H1 (cell line): ENCODE data around the gene NUDT19. TPM values are rescaled to one million over a fixed set of nuclear protein-coding genes. Genes with fewer than 3 reads are reported as not detected.

Source experiments
- CTCF ChIA-PET: fragments of 300-600 bp; sonication (Branson Sonifier 250); formaldehyde crosslinking; loops from one replicate; lab custom pipeline; 2021; ENCODE audit not compliant: partially characterized antibody; lab: Charles Lee
- POLR2A ChIA-PET: fragments of 300-600 bp; sonication (Branson Sonifier 250); formaldehyde crosslinking; loops from one replicate; lab custom pipeline; 2021; ENCODE audit warnings: inconsistent platforms; ENCODE audit not compliant: partially characterized antibody; lab: Charles Lee
- DNase-seq, 2 experiments: peaks; one replicate each; pipeline versions ENCODE4 v3.0.0 to v3.0.0-alpha.2; 2010 to 2022; ENCODE audit warnings: low spot score in 2 of 2, low read depth in 1 of 2, mixed read lengths in 1 of 2
- FAIRE-seq: peaks from 2 replicates; lab custom pipeline; 2011; peaks lifted over from hg19 to GRCh38; lab: Jason Lieb, UNC
- H2AFZ ChIP-seq: 2 replicates; pipeline ENCODE4 v1.8.1; 2012; ENCODE audit warnings: low read length, inconsistent platforms
- H2AK5ac ChIP-seq: 2 replicates; pipeline ENCODE4 v1.6.1; 2013; ENCODE audit warnings: low read depth, low read length
- H2BK120ac ChIP-seq: replicated peaks from 2 replicates; pipeline ENCODE3; 2013; ENCODE audit warnings: low read depth, low read length, inconsistent platforms
- H2BK12ac ChIP-seq: 2 replicates; pipeline ENCODE4 v1.6.1; 2013; ENCODE audit warnings: low read depth, low read length
- H2BK15ac ChIP-seq: 2 replicates; pipeline ENCODE4 v1.6.1; 2013; ENCODE audit warnings: low read length
- H2BK20ac ChIP-seq: 2 replicates; pipeline ENCODE4 v1.6.1; 2013; ENCODE audit warnings: low read length
- H2BK5ac ChIP-seq: 2 replicates; pipeline ENCODE4 v1.6.1; 2013; ENCODE audit warnings: low read depth, low read length
- H3K14ac ChIP-seq: 2 replicates; pipeline ENCODE4 v1.6.1; 2013; ENCODE audit warnings: inconsistent platforms; ENCODE audit not compliant: insufficient read length
- H3K18ac ChIP-seq: 2 replicates; pipeline ENCODE4 v1.6.1; 2013; ENCODE audit warnings: low read length; ENCODE audit errors: extremely low read depth
- H3K23ac ChIP-seq: 2 replicates; pipeline ENCODE4 v1.6.1; 2013; ENCODE audit warnings: inconsistent platforms; ENCODE audit not compliant: insufficient read length
- H3K23me2 ChIP-seq: 2 replicates; pipeline ENCODE4 v1.6.1; 2013; ENCODE audit warnings: low read depth, low read length
- H3K27ac ChIP-seq: 2 replicates; pipeline ENCODE4 v1.6.1; 2011; ENCODE audit warnings: low read depth, low read length, inconsistent platforms
- H3K27me3 ChIP-seq, 4 experiments: replicated peaks in 1 of 4; 1 replicate in 1 of 4; 2 replicates in 3 of 4; pipeline versions ENCODE4 v1.6.1 to v1.8.1; 2011 to 2013; ENCODE audit warnings: low read length in 3 of 4, mild to moderate bottlenecking in 3 of 4, inconsistent platforms in 2 of 4, mixed read lengths in 2 of 4, moderate library complexity in 1 of 4; ENCODE audit not compliant: control insufficient read depth in 3 of 4, insufficient read depth in 3 of 4; ENCODE audit errors: extremely low read depth in 1 of 4
- H3K36me3 ChIP-seq, 4 experiments: 2 replicates each; pipeline versions ENCODE4 v1.6.1 to v1.8.1; 2011 to 2013; ENCODE audit warnings: mild to moderate bottlenecking in 4 of 4, low read length in 3 of 4, moderate library complexity in 2 of 4, control low read depth in 1 of 4, inconsistent platforms in 1 of 4; ENCODE audit not compliant: insufficient read depth in 4 of 4, control insufficient read depth in 2 of 4
- H3K4ac ChIP-seq: replicated peaks from 2 replicates; pipeline ENCODE3; 2013; ENCODE audit warnings: low read length, low read depth, mixed read lengths, inconsistent platforms; ENCODE audit not compliant: insufficient read length
- H3K4me1 ChIP-seq, 4 experiments: replicated peaks in 1 of 4; 1 replicate in 1 of 4; 2 replicates in 3 of 4; pipeline versions ENCODE4 v1.6.1 to v1.8.1; 2011 to 2013; ENCODE audit warnings: low read length in 3 of 4, inconsistent platforms in 2 of 4, mixed read lengths in 1 of 4; ENCODE audit not compliant: insufficient read depth in 4 of 4, control insufficient read depth in 3 of 4
- H3K4me2 ChIP-seq, 2 experiments: 2 replicates each; pipeline versions ENCODE4 v1.6.1 to v1.8.1; 2011 to 2013; ENCODE audit warnings: low read depth in 2 of 2, low read length in 2 of 2, control low read depth in 1 of 2, inconsistent platforms in 1 of 2, mild to moderate bottlenecking in 1 of 2; ENCODE audit not compliant: insufficient read depth in 1 of 2
- H3K4me3 ChIP-seq, 4 experiments: fragments of 200-600, 300-600 bp in 1 of 4; sonication (generic), shearing (Covaris generic), sonication (Bioruptor Twin) in 1 of 4; 2 replicates each; pipeline versions ENCODE4 v1.5.1 to v1.8.1; 2011 to 2016; ENCODE audit warnings: low read length in 4 of 4, low read depth in 3 of 4, control low read depth in 2 of 4, inconsistent platforms in 2 of 4, mild to moderate bottlenecking in 2 of 4, mixed read lengths in 1 of 4, moderate library complexity in 1 of 4; ENCODE audit not compliant: insufficient read depth in 2 of 4; ENCODE audit errors: extremely low read depth in 1 of 4
- H3K56ac ChIP-seq: replicated peaks from 2 replicates; pipeline ENCODE3; 2013; ENCODE audit warnings: low read depth, mild to moderate bottlenecking, mixed read lengths, low read length, inconsistent platforms; ENCODE audit not compliant: insufficient read length
- H3K79me1 ChIP-seq: 2 replicates; pipeline ENCODE4 v1.6.1; 2013; ENCODE audit warnings: low read depth, low read length, control low read depth
- H3K79me2 ChIP-seq, 2 experiments: 2 replicates each; pipeline versions ENCODE4 v1.6.1 to v1.8.1; 2012 to 2013; ENCODE audit warnings: low read length in 2 of 2, mild to moderate bottlenecking in 2 of 2, inconsistent platforms in 1 of 2; ENCODE audit not compliant: insufficient read depth in 2 of 2, control insufficient read depth in 1 of 2
- H3K9ac ChIP-seq, 4 experiments: replicated peaks in 1 of 4; 1 replicate in 1 of 4; 2 replicates in 3 of 4; pipeline versions ENCODE4 v1.6.1 to v1.8.1; 2011 to 2013; ENCODE audit warnings: low read depth in 3 of 4, low read length in 3 of 4, control low read depth in 2 of 4, mild to moderate bottlenecking in 2 of 4, moderate library complexity in 2 of 4, inconsistent platforms in 1 of 4; ENCODE audit errors: extremely low read depth in 1 of 4
- H3K9me3 ChIP-seq, 2 experiments: 2 replicates each; pipeline versions ENCODE4 v1.6.1 to v1.8.1; 2012 to 2013; ENCODE audit warnings: mild to moderate bottlenecking in 2 of 2, moderate library complexity in 2 of 2, control low read depth in 1 of 2, inconsistent platforms in 1 of 2, low read depth in 1 of 2, low read length in 1 of 2, mixed read lengths in 1 of 2; ENCODE audit not compliant: insufficient read depth in 2 of 2
- H4K20me1 ChIP-seq, 2 experiments: replicated peaks in 1 of 2; 2 replicates each; pipeline versions ENCODE3 to v1.8.1; 2011 to 2013; ENCODE audit warnings: inconsistent platforms in 2 of 2, low read length in 2 of 2, mild to moderate bottlenecking in 1 of 2; ENCODE audit not compliant: insufficient read depth in 2 of 2, control insufficient read depth in 1 of 2
- H4K5ac ChIP-seq: 2 replicates; pipeline ENCODE4 v1.6.1; 2013; ENCODE audit warnings: low read length, low read depth, mixed read lengths, inconsistent platforms; ENCODE audit not compliant: insufficient read length
- H4K8ac ChIP-seq: 2 replicates; pipeline ENCODE4 v1.8.0; 2013; ENCODE audit warnings: mild to moderate bottlenecking, moderate library complexity, low read length, inconsistent platforms; ENCODE audit not compliant: insufficient read depth; ENCODE audit errors: extremely low read depth
- H4K91ac ChIP-seq: replicated peaks from 2 replicates; pipeline ENCODE3; 2013; ENCODE audit warnings: low read length, mixed read lengths, inconsistent platforms; ENCODE audit not compliant: insufficient read length
- BACH1 ChIP-seq: IDR thresholded peaks from 2 replicates; pipeline ENCODE4 v1.6.1; 2012; ENCODE audit warnings: low read length, improper control_type of control experiment
- BCL11A ChIP-seq, 2 experiments: IDR thresholded peaks; one replicate each; pipeline ENCODE4 v1.6.1; 2011; ENCODE audit warnings: low read depth in 2 of 2, low read length in 2 of 2, mild to moderate bottlenecking in 2 of 2
- CHD1 ChIP-seq: IDR thresholded peaks from 2 replicates; pipeline ENCODE4 v1.6.1; 2012; ENCODE audit warnings: low read depth, low read length, improper control_type of control experiment
- CTCF ChIP-seq, 3 experiments: IDR thresholded peaks; 1 replicate in 2 of 3; 2 replicates in 1 of 3; pipeline versions ENCODE4 v1.5.1 to v1.6.1; 2011; ENCODE audit warnings: low read length in 3 of 3, mild to moderate bottlenecking in 3 of 3, inconsistent platforms in 2 of 3, low read depth in 1 of 3, moderate library complexity in 1 of 3; ENCODE audit not compliant: insufficient read depth in 1 of 3; ENCODE audit errors: control extremely low read depth in 1 of 3
- FOSL1 ChIP-seq: IDR thresholded peaks from 2 replicates; pipeline ENCODE4 v1.6.1; 2011; ENCODE audit warnings: mild to moderate bottlenecking, low read depth, low read length, moderate library complexity; ENCODE audit not compliant: insufficient read depth
- MAFK ChIP-seq: IDR thresholded peaks from 2 replicates; pipeline ENCODE4 v1.6.1; 2012; ENCODE audit warnings: low read depth, mild to moderate bottlenecking, improper control_type of control experiment, low read length
- SAP30 ChIP-seq: fragments of 300-600 bp; sonication (generic); IDR thresholded peaks from 2 replicates; pipeline ENCODE4 v1.7.1; 2012; ENCODE audit warnings: low read length, moderate library complexity, mild to moderate bottlenecking, inconsistent platforms; ENCODE audit not compliant: insufficient read depth, insufficient replicate concordance
- SP1 ChIP-seq: IDR thresholded peaks from 2 replicates; pipeline ENCODE4 v1.6.1; 2011; ENCODE audit warnings: low read depth, low read length
- SP4 ChIP-seq: IDR thresholded peaks from 2 replicates; pipeline ENCODE4 v1.6.1; 2012; ENCODE audit warnings: low read length, inconsistent platforms
- SRF ChIP-seq: IDR thresholded peaks from 2 replicates; pipeline ENCODE4 v1.6.1; 2011; ENCODE audit warnings: mild to moderate bottlenecking, low read depth, low read length, moderate library complexity
- USF2 ChIP-seq: IDR thresholded peaks from 2 replicates; pipeline ENCODE4 v1.6.1; 2011; ENCODE audit warnings: low read length, improper control_type of control experiment
- WGBS, 2 experiments: shearing (Covaris generic) in 1 of 2; methylation state at CpG; one replicate each; pipeline versions ENCODE4 v1.1.6 to v1.1.7; 2013 to 2015; ENCODE audit warnings: low lambda C conversion rate in 2 of 2, mixed read lengths in 2 of 2, inconsistent platforms in 1 of 2, low coverage in 1 of 2, missing lambda C conversion rate in 1 of 2; ENCODE audit not compliant: insufficient replicate concordance in 2 of 2, insufficient coverage in 1 of 2, insufficient read length in 1 of 2; ENCODE audit errors: extremely low coverage in 1 of 2, missing lambda C conversion rate in 1 of 2; 5-methylcytosine and 5-hydroxymethylcytosine counted together
- polyA plus RNA-seq, 7 experiments: library from polyadenylated mRNA; depleted of rRNA in 3 of 7; stranded (reverse) in 5 of 7; unstranded in 2 of 7; fragments of >200 nt in 5 of 7; fragments of 200-250 nt in 2 of 7; gene quantifications; 1 replicate in 5 of 7; 2 replicates in 1 of 7; 4 replicates in 1 of 7; pipeline versions ENCODE4 v1.2.1 to v1.2.3, GENCODE V29; 2011 to 2013; ENCODE audit warnings: missing spikeins in 2 of 7, mixed read lengths in 2 of 7
- total RNA-seq: library from RNA; stranded (reverse); fragmentation: NEBNext Ultra II Directional; extraction: Animal tissue kit (Norgen Biotek cat#: 25700); gene quantifications from 2 replicates; pipeline ENCODE4 v1.2.1, GENCODE V29; 2021

NUDT19 gene
- total and polyA plus RNA-seq, 2 of the 8 experiments (the other 6 are each of a cell fraction or from before 2014, with no cell fraction given), result 2.0 to 3.3 TPM

DNA sequence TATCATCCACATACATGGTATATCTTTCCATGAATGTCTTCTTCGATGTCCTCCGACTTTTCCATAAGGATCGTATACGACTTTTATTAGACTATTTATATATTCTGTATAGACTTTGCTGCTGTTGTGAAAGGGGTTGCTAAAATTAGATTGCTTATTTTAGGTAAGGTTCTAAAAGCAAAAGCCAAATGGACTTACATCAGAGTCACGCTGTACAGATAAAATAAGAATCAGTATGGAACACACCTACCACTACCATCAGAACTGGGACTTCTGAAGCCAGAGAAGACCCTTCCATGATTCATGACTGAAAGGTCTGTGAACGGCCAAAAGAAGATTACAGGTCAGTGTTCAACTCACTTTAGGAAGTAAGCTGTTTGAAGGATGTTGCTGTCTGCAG lies 25.5 kb upstream of the NUDT19 start:
- H2BK20ac ChIP-seq, result no peak overlapping the region
- no peak overlapping the region for H3K4me3 ChIP-seq
- H2BK12ac ChIP-seq, result no peak overlapping the region
- H4K8ac ChIP-seq, result no peak overlapping the region
- 95% methylated on average over 6 of the region's 6 CpGs; no CpG with 5 or more reads in 1 of the 2 experiments for WGBS, 2 experiments
- H3K14ac ChIP-seq, result no peak overlapping the region
- no peak overlapping the region for H3K4ac ChIP-seq
- no peak for DNase-seq
- no peak for FAIRE-seq
- peaks cover 14% of the 10 kb centered on the region; the same call in 1 of the 2 replicates for H3K79me1 ChIP-seq
- H3K79me2 ChIP-seq, result peaks cover 6 to 77% of the 10 kb centered on the region in 2 experiments
- H3K4me1 ChIP-seq, result no peaks in the 10 kb centered on the region
- H3K23ac ChIP-seq, result no peak overlapping the region
- ChIA-PET CTCF (interaction anchor here (0.5 kb wide), 1 partner anchor 332 kb away, joined by 3 read pairs; no protein-coding TSS in a partner anchor), POLR2A (no interaction called here)
- H2BK15ac ChIP-seq, result no peak overlapping the region
- H3K27ac ChIP-seq, result no peak overlapping the region
- H3K18ac ChIP-seq, result no peak overlapping the region
- H4K5ac ChIP-seq, result no peak overlapping the region
- H2BK5ac ChIP-seq, result no peak overlapping the region
- H3K56ac ChIP-seq, result no peak overlapping the region
- H3K36me3 ChIP-seq, result peaks cover 0 to 11% (median 0%) of the 10 kb centered on the region in 4 experiments; a peak in 2 of 8 replicates
- no peaks in the 10 kb centered on the region for H3K23me2 ChIP-seq
- H3K4me2 ChIP-seq, result no peak overlapping the region
- no peaks in the 10 kb centered on the region for H3K9me3 ChIP-seq
- H4K20me1 ChIP-seq, result peaks cover 0 to 8% of the 10 kb centered on the region in 2 experiments
- no peak overlapping the region for H2AFZ ChIP-seq
- H4K91ac ChIP-seq, result no peak overlapping the region
- H2AK5ac ChIP-seq, result no peak overlapping the region
- H2BK120ac ChIP-seq, result no peak overlapping the region
- no peak overlapping the region for H3K9ac ChIP-seq
- no peaks in the 10 kb centered on the region for H3K27me3 ChIP-seq
- no peak for TF ChIP-seq SAP30
- TF ChIP-seq USF2, result no peak
- no peak for TF ChIP-seq CHD1
- no peak for TF ChIP-seq BCL11A (IDR thresholded peaks at IDR 0.05; ENCODE audit: low read depth in 2 of 2, low read length in 2 of 2)
- TF ChIP-seq SP4, result no peak
- no peak for TF ChIP-seq SRF
- no peak for TF ChIP-seq MAFK
- no peak for TF ChIP-seq CTCF (IDR thresholded peaks at IDR 0.05; ENCODE audit: control extremely low read depth in 1 of 3, insufficient read depth in 1 of 3, low read depth in 1 of 3, low read length in 3 of 3)
- TF ChIP-seq BACH1, result no peak
- no peak for TF ChIP-seq FOSL1
- no peak for TF ChIP-seq SP1
